Neural cell (in vitro differentiated cells): ENCODE results near the gene GFER. TPM values are rescaled to one million over a fixed set of nuclear protein-coding genes. Genes with fewer than 3 reads are reported as not detected.
"Not testable (repeated sequence)": the region's sequence is repeated elsewhere in the genome, so short reads cannot be mapped to it uniquely, and the experiment has no call there.

ENCODE experiments used
- H2AFZ ChIP-seq: fragments of 200-600, 300-800 bp; sonication (generic), shearing (Covaris generic); 2 replicates; pipeline ENCODE4 v1.6.0; 2014; ENCODE audit warnings: low read depth, mild to moderate bottlenecking, antibody characterized with exemption, low read length, moderate library complexity
- H3F3A ChIP-seq: fragments of 200-600 bp; shearing (Covaris generic); 2 replicates; pipeline ENCODE4 v1.6.1; 2016; ENCODE audit warnings: mild to moderate bottlenecking, moderate library complexity, mixed read lengths, antibody characterized with exemption, low read length; ENCODE audit not compliant: insufficient read depth, poor library complexity, severe bottlenecking
- H3K27ac ChIP-seq: fragments of 200-600, 300-800 bp; sonication (generic), shearing (Covaris generic); 2 replicates; pipeline ENCODE4 v1.5.1; 2014; ENCODE audit warnings: mild to moderate bottlenecking, low read length, moderate library complexity
- H3K27me3 ChIP-seq: fragments of 300-800, 200-600 bp; sonication (generic), shearing (Covaris generic); 2 replicates; pipeline ENCODE4 v1.6.0; 2014; ENCODE audit warnings: mild to moderate bottlenecking, low read depth, low read length, moderate library complexity; ENCODE audit not compliant: insufficient read depth
- H3K36me3 ChIP-seq: fragments of 300-800, 200-600 bp; sonication (generic), shearing (Covaris generic); 2 replicates; pipeline ENCODE4 v1.5.1; 2014; ENCODE audit warnings: mild to moderate bottlenecking, antibody characterized with exemption, low read length, moderate library complexity; ENCODE audit not compliant: insufficient read depth
- H3K4me2 ChIP-seq: fragments of 300-800, 200-600 bp; sonication (generic), shearing (Covaris generic); 2 replicates; pipeline ENCODE4 v1.6.0; 2014; ENCODE audit warnings: mild to moderate bottlenecking, low read length
- H3K4me3 ChIP-seq: fragments of 300-800, 200-600 bp; sonication (generic), shearing (Covaris generic); 2 replicates; pipeline ENCODE4 v1.5.1; 2014; ENCODE audit warnings: mild to moderate bottlenecking, low read length, moderate library complexity
- H3K79me2 ChIP-seq: fragments of 200-600 bp; shearing (Covaris generic); replicated peaks from 2 replicates; pipeline ENCODE4 v1.6.0; 2014; ENCODE audit warnings: mild to moderate bottlenecking, low read length, moderate library complexity; ENCODE audit not compliant: insufficient read depth
- H3K9ac ChIP-seq: fragments of 300-800, 200-600 bp; sonication (generic), shearing (Covaris generic); 2 replicates; pipeline ENCODE4 v1.6.1; 2016; ENCODE audit warnings: mild to moderate bottlenecking, low read length, mixed read lengths
- H3K9me2 ChIP-seq: fragments of 200-600 bp; shearing (Covaris generic); 2 replicates; pipeline ENCODE4 v1.6.1; 2016; ENCODE audit warnings: mild to moderate bottlenecking, low read length, mixed read lengths; ENCODE audit not compliant: insufficient read depth
- H3K9me3 ChIP-seq: fragments of 200-600, 300-800 bp; sonication (generic), shearing (Covaris generic); 2 replicates; pipeline ENCODE4 v1.6.1; 2016; ENCODE audit warnings: mild to moderate bottlenecking, mixed run types, low read length, moderate library complexity, mixed read lengths
- H4K20me1 ChIP-seq: fragments of 200-600 bp; shearing (Covaris generic); 2 replicates; pipeline ENCODE4 v1.6.1; 2016; ENCODE audit warnings: mild to moderate bottlenecking, mixed run types; ENCODE audit not compliant: insufficient read depth
- EP300 ChIP-seq: fragments of 450-650 bp; conservative IDR thresholded peaks from 2 replicates; pipeline ENCODE4 v1.6.1; 2014; ENCODE audit warnings: antibody characterized with exemption, mild to moderate bottlenecking, moderate library complexity; ENCODE audit not compliant: poor library complexity, severe bottlenecking
- MXI1 ChIP-seq: fragments of 450-650 bp; conservative IDR thresholded peaks from 2 replicates; pipeline ENCODE4 v1.6.1; 2014; ENCODE audit warnings: antibody characterized with exemption, mild to moderate bottlenecking; ENCODE audit not compliant: poor library complexity, severe bottlenecking
- RAD21 ChIP-seq: fragments of 450-650 bp; conservative IDR thresholded peaks from 2 replicates; pipeline ENCODE4 v1.6.1; 2014; ENCODE audit warnings: antibody characterized with exemption, mild to moderate bottlenecking, moderate library complexity
- SMC3 ChIP-seq: fragments of 450-650 bp; conservative IDR thresholded peaks from 2 replicates; pipeline ENCODE4 v1.6.1; 2014; ENCODE audit warnings: antibody characterized with exemption, mild to moderate bottlenecking, moderate library complexity; ENCODE audit not compliant: poor library complexity
- TAF1 ChIP-seq: IDR thresholded peaks from 2 replicates; pipeline ENCODE4 v1.6.1; 2012; ENCODE audit warnings: low read depth
- polyA plus RNA-seq: library from polyadenylated mRNA; depleted of rRNA; stranded (reverse); fragments of >200 nt; gene quantifications from 2 replicates; pipeline ENCODE4 v1.2.3, GENCODE V29; 2014
- TF ChIP-seq, protein P1 (sequence below): IDR thresholded peaks from 2 replicates; pipeline ENCODE4 v1.6.1; 2012; ENCODE audit warnings: borderline replicate concordance

Gene GFER
- polyA plus RNA-seq, 1 donor from 2014 or later = 37.8 TPM

DNA sequence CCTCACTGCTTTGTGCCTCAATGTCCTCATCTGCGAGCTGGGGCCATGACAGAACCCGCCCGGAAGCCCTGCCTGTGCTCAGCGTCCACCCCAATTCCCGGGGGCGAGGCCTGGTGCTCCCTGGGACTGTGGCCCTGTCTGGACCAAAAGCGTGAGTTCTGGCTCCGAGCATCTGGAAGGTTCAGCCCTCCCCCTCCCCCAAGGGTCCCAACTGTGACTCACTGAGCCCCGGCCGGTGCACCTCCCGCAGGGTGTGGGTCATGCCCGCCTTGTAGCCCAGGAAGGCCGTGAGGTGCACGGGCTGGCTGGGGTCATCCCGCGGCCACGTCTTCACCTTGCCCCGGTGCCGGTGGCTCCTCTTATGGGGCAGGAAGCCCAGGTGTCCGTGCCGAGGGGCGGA lies 30.3 kb upstream of the GFER start:
- no peaks in the 10 kb centered on the region for H3K9me2 ChIP-seq
- H3K27me3 ChIP-seq = no peaks in the 10 kb centered on the region
- no peak overlapping the region for H3K4me2 ChIP-seq
- TF ChIP-seq, protein P1, sequence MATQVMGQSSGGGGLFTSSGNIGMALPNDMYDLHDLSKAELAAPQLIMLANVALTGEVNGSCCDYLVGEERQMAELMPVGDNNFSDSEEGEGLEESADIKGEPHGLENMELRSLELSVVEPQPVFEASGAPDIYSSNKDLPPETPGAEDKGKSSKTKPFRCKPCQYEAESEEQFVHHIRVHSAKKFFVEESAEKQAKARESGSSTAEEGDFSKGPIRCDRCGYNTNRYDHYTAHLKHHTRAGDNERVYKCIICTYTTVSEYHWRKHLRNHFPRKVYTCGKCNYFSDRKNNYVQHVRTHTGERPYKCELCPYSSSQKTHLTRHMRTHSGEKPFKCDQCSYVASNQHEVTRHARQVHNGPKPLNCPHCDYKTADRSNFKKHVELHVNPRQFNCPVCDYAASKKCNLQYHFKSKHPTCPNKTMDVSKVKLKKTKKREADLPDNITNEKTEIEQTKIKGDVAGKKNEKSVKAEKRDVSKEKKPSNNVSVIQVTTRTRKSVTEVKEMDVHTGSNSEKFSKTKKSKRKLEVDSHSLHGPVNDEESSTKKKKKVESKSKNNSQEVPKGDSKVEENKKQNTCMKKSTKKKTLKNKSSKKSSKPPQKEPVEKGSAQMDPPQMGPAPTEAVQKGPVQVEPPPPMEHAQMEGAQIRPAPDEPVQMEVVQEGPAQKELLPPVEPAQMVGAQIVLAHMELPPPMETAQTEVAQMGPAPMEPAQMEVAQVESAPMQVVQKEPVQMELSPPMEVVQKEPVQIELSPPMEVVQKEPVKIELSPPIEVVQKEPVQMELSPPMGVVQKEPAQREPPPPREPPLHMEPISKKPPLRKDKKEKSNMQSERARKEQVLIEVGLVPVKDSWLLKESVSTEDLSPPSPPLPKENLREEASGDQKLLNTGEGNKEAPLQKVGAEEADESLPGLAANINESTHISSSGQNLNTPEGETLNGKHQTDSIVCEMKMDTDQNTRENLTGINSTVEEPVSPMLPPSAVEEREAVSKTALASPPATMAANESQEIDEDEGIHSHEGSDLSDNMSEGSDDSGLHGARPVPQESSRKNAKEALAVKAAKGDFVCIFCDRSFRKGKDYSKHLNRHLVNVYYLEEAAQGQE = no peak
- no peak for TF ChIP-seq TAF1
- no peaks in the 10 kb centered on the region for H3K36me3 ChIP-seq
- H3K9me3 ChIP-seq = no peaks in the 10 kb centered on the region
- no peaks in the 10 kb centered on the region for H3K79me2 ChIP-seq
- H3K9ac ChIP-seq = no peak overlapping the region
- H3K4me3 ChIP-seq = no peak overlapping the region
- no peaks in the 10 kb centered on the region for H4K20me1 ChIP-seq
- H3K27ac ChIP-seq = no peak overlapping the region
- H3F3A ChIP-seq = no peaks in the 10 kb centered on the region
- no peak overlapping the region for H2AFZ ChIP-seq

DNA sequence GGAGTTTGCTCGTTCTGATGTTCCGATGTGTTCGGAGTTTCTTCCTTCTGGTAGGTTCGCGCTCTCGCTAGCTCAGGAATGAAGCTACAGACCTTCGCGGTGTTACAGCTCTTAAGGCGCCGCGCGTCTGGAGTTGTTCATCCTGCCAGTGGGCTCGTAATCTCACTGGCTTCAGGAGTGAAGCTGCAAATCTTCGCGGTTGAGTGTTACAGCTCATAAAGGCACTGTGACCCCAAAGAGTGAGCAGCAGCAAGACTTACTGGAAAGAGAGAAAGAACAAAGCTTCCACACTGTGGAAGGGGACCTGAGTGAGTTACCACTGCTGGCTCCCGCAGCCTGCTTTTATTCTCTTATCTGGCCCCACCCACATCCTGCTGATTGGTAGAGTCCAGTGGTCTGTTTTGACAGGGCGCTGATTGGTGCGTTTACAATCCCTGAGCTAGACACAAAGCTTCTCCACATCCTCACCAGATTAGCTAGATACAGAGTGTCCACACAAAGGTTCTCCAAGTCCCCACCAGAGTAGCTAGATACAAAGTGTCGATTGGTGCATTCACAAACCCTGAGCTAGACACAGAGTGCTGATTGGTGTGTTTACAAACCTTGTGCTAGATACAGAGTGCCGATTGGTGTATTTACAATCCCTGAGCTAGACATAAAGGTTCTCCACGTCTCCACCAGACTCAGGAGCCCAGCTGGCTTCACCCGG lies 26.4 kb upstream of the GFER start:
- not testable (repeated sequence) for H3K9me2 ChIP-seq

DNA sequence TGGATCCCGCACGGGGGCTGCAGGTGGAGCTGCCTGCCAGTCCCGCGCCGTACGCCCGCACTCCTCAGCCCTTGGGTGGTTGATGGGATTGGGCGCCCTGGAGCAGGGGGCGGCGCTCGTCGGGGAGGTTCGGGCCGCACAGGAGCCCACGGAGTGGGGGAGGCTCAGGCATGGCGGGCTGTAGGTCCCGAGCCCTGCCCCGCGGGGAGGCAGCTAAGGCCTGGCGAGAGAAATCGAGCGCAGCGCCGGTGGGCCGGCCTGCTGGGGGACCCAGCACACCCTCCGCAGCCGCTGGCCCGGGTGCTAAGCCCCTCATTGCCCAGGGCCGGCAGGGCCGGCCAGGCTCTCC lies 25.9 kb upstream of the GFER start:
- not testable (repeated sequence) for H3K9me3 ChIP-seq, H3F3A ChIP-seq, H3K79me2 ChIP-seq, H3K9ac ChIP-seq, H4K20me1 ChIP-seq, H3K9me2 ChIP-seq, H3K27ac ChIP-seq, H2AFZ ChIP-seq, H3K27me3 ChIP-seq, H3K36me3 ChIP-seq, H3K4me3 ChIP-seq, H3K4me2 ChIP-seq

More for the DNA sequence above, 26.4 kb upstream of the GFER start:
- H3K27ac ChIP-seq, H3K79me2 ChIP-seq, H3K36me3 ChIP-seq, H3K4me3 ChIP-seq, H3K9ac ChIP-seq, H4K20me1 ChIP-seq, H3K4me2 ChIP-seq, H2AFZ ChIP-seq, H3F3A ChIP-seq, H3K9me3 ChIP-seq, H3K27me3 ChIP-seq: not testable (repeated sequence)

DNA sequence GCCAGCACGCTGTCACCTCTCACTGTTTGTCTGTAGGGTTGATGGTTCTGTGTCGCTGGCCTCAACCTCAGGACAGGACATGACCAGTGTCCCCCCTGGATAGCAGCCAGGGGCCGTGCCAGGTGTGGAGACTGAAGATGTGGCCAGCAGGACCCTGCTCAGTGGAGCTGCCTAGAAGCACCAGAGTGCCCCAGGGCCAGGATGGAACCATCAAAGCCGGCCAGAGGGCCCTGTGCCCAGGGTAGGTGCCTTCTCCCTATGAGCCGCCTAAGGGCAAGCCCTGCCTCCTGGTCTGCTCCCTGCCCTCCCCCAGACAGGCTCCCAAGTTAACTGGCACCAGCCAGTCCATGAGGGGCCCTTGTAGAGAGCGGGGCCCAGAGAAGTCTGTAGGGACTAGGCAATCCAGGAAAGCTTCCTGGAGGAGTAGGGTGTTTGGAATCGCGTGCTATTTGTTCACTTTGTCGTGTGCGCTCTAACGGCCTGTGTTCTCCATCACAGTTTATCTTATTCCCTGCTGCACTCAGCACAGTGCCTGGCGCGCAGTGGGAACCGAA lies 25.2 kb upstream of the GFER start:
- Histone ChIP-seq H3K36me3 (no peaks in the 10 kb centered on the region), H3K9ac (peak overlapping the region; percentile 96), H3K27me3 (no peaks in the 10 kb centered on the region), H3K9me3 (no peaks in the 10 kb centered on the region), H3K9me2 (no peaks in the 10 kb centered on the region), H3K4me2 (no peak overlapping the region), H3F3A (no peaks in the 10 kb centered on the region), H3K27ac (no peak overlapping the region), H3K79me2 (peaks cover 12% of the 10 kb centered on the region), H3K4me3 (peak overlapping the region; percentile 97), H2AFZ (peak overlapping the region; percentile 47), H4K20me1 (no peaks in the 10 kb centered on the region)
- TF ChIP-seq EP300 = no peak
- TF ChIP-seq MXI1 = no peak
- TF ChIP-seq, protein P1 = no peak
- TF ChIP-seq SMC3 = no peak
- no peak for TF ChIP-seq RAD21
